ENCODE data around the gene ZCWPW1.

GRCh38 chr7:100476903-100477870, 48.7 kb upstream of the ZCWPW1 start:
- TF ChIP-seq CTCF (IDR thresholded peaks at IDR 0.05): no peak
- TF ChIP-seq POLR2A (IDR thresholded peaks at IDR 0.05): no peak
